ENCODE measurements around the gene SPINT3. TPM values are rescaled to one million over a fixed set of nuclear protein-coding genes. Genes with fewer than 3 reads are reported as not detected.

Gene SPINT3
- total RNA-seq, 4 donors from 2014 or later = not detected

- intact Hi-C loops (cut with DNase I; ENCODE audit: low total_unique reads) = no loop called here
- TF ChIP-seq CTCF (IDR thresholded peaks at IDR 0.05) = no peak
- H3K4me3 ChIP-seq (ENCODE audit: low read depth, poor library complexity, severe bottlenecking) = no peak overlapping the region
- WGBS, 2 donors = 72% methylated on average over 5 to 6 of the region's 6 CpGs
- DNase-seq (ENCODE audit: low spot score in 2 of 2) = no peak
Observed at GRCh38 chr20:45500022-45500421, 15.4 kb downstream of the SPINT3 start.

- 67 to 72% methylated on average over 3 of the region's 3 CpGs for WGBS, 2 donors
- no peak for TF ChIP-seq POLR2A (IDR thresholded peaks at IDR 0.05)
- no peak for TF ChIP-seq CTCF (IDR thresholded peaks at IDR 0.05)
- intact Hi-C loops (cut with DNase I; ENCODE audit: low total_unique reads) = no loop called here
- DNase-seq (ENCODE audit: low spot score in 2 of 2) = no peak
- H3K4me3 ChIP-seq (ENCODE audit: low read depth, poor library complexity, severe bottlenecking) = no peak overlapping the region
Observed at GRCh38 chr20:45497971-45498494, 17.4 kb downstream of the SPINT3 start.

- TF ChIP-seq CTCF (IDR thresholded peaks at IDR 0.05) (no peak), POLR2A (IDR thresholded peaks at IDR 0.05) (no peak)
- H3K4me3 ChIP-seq (ENCODE audit: low read depth, poor library complexity, severe bottlenecking) = no peak overlapping the region
- WGBS, 2 donors = 71 to 80% methylated on average over 3 of the region's 3 CpGs
- intact Hi-C loops (cut with DNase I; ENCODE audit: low total_unique reads) = no loop called here
- DNase-seq (ENCODE audit: low spot score in 2 of 2) = no peak
Observed at GRCh38 chr20:45496166-45496565, 19.3 kb downstream of the SPINT3 start.

GRCh38 chr20:45495501-45495941, 19.9 kb downstream of the SPINT3 start:
- H3K4me3 ChIP-seq (ENCODE audit: low read depth, poor library complexity, severe bottlenecking) = no peak overlapping the region
- no peak for DNase-seq (ENCODE audit: low spot score in 2 of 2)
- WGBS, 2 donors = 80 to 87% methylated on average over 1 of the region's 1 CpG
- TF ChIP-seq POLR2A (IDR thresholded peaks at IDR 0.05) = no peak
- no peak for TF ChIP-seq CTCF (IDR thresholded peaks at IDR 0.05)
- intact Hi-C loops (cut with DNase I; ENCODE audit: low total_unique reads) = no loop called here

- intact Hi-C loops (cut with DNase I; ENCODE audit: low total_unique reads) = no loop called here
- 73 to 85% methylated on average over 1 of the region's 1 CpG for WGBS, 2 donors
- TF ChIP-seq POLR2A (IDR thresholded peaks at IDR 0.05) = no peak
- TF ChIP-seq CTCF (IDR thresholded peaks at IDR 0.05) = no peak
- no peak overlapping the region for H3K4me3 ChIP-seq (ENCODE audit: low read depth, poor library complexity, severe bottlenecking)
- no peak for DNase-seq (ENCODE audit: low spot score in 2 of 2)
Observed at GRCh38 chr20:45489083-45489531, 26.3 kb downstream of the SPINT3 start.

- no peak for TF ChIP-seq CTCF (IDR thresholded peaks at IDR 0.05)
- TF ChIP-seq POLR2A (IDR thresholded peaks at IDR 0.05) = no peak
- intact Hi-C loops (cut with DNase I; ENCODE audit: low total_unique reads) = no loop called here
- WGBS, 2 donors = 21 to 35% methylated on average over 14 to 20 of the region's 20 CpGs
- H3K4me3 ChIP-seq (ENCODE audit: low read depth, poor library complexity, severe bottlenecking) = no peak overlapping the region
- DNase-seq (ENCODE audit: low spot score in 2 of 2) = no peak
Observed at GRCh38 chr20:45487231-45487635, 28.2 kb downstream of the SPINT3 start.

All from lower leg skin (tissue), 4 donors.